GM23248 (cell line): Measurements from ENCODE around the gene RPS6KA5. TPM values are rescaled to one million over a fixed set of nuclear protein-coding genes. Genes with fewer than 3 reads are reported as not detected.

Experiments
- DNase-seq: peaks from one replicate; pipeline ENCODE4 v3.0.0-alpha.2; 2015
- H2AFZ ChIP-seq: fragments of 200-600 bp; sonication (generic); 2 replicates; pipeline ENCODE4 v1.6.1; 2016; ENCODE audit warnings: antibody characterized with exemption
- H3F3A ChIP-seq: fragments of 200-600 bp; sonication (generic); 2 replicates; pipeline ENCODE4 v1.6.1; 2016; ENCODE audit warnings: mild to moderate bottlenecking, antibody characterized with exemption, mixed run types; ENCODE audit not compliant: insufficient read depth
- H3K27ac ChIP-seq: fragments of 200-600 bp; sonication (generic); 2 replicates; pipeline ENCODE4 v1.5.1; 2016; ENCODE audit warnings: mild to moderate bottlenecking
- H3K27me3 ChIP-seq: fragments of 200-600 bp; sonication (generic); replicated peaks from 2 replicates; pipeline ENCODE4 v1.6.1; 2016; ENCODE audit warnings: mild to moderate bottlenecking; ENCODE audit not compliant: insufficient read depth
- H3K36me3 ChIP-seq: fragments of 200-600 bp; sonication (generic); 2 replicates; pipeline ENCODE4 v1.6.1; 2016; ENCODE audit warnings: low read depth, mild to moderate bottlenecking
- H3K4me1 ChIP-seq: fragments of 200-600 bp; sonication (generic); 2 replicates; pipeline ENCODE4 v1.6.1; 2016; ENCODE audit warnings: mild to moderate bottlenecking; ENCODE audit not compliant: insufficient read depth
- H3K4me2 ChIP-seq: fragments of 200-600 bp; sonication (generic); one replicate; pipeline ENCODE4 v1.6.1; 2016; ENCODE audit warnings: mild to moderate bottlenecking; ENCODE audit not compliant: unreplicated experiment
- H3K4me3 ChIP-seq: fragments of 200-600 bp; sonication (generic); 2 replicates; pipeline ENCODE4 v1.5.1; 2016; ENCODE audit warnings: mild to moderate bottlenecking
- H3K79me2 ChIP-seq: fragments of 200-600 bp; sonication (generic); 2 replicates; pipeline ENCODE4 v1.6.1; 2016; ENCODE audit warnings: mild to moderate bottlenecking; ENCODE audit not compliant: insufficient read depth
- H3K9ac ChIP-seq: fragments of 200-600 bp; sonication (generic); 2 replicates; pipeline ENCODE4 v1.6.1; 2016; ENCODE audit warnings: mild to moderate bottlenecking
- H3K9me2 ChIP-seq: fragments of 200-600 bp; sonication (generic); 2 replicates; pipeline ENCODE4 v1.6.1; 2016; ENCODE audit warnings: mixed run types, mild to moderate bottlenecking, moderate library complexity; ENCODE audit not compliant: insufficient read depth
- H3K9me3 ChIP-seq: fragments of 200-600 bp; sonication (generic); one replicate; pipeline ENCODE4 v1.6.1; 2017; ENCODE audit warnings: low read depth
- H4K20me1 ChIP-seq: fragments of 200-600 bp; sonication (generic); 2 replicates; pipeline ENCODE4 v1.6.0; 2016; ENCODE audit not compliant: insufficient read depth
- EZH2 ChIP-seq: fragments of 200-600 bp; sonication (generic); IDR thresholded peaks from 2 replicates; pipeline ENCODE4 v1.6.1; 2018; ENCODE audit warnings: antibody characterized with exemption, mild to moderate bottlenecking; ENCODE audit not compliant: insufficient read depth, poor library complexity, severe bottlenecking
- EZH2phosphoT487 ChIP-seq: fragments of 200-600 bp; sonication (generic); IDR thresholded peaks from 2 replicates; pipeline ENCODE4 v1.6.1; 2018; ENCODE audit warnings: antibody characterized with exemption, moderate library complexity, mild to moderate bottlenecking, low read depth; ENCODE audit not compliant: insufficient read depth
- WGBS, 2 experiments: methylation state at CpG; one replicate each; pipeline ENCODE4 v1.1.6; 2015 to 2017; ENCODE audit warnings: low lambda C conversion rate in 2 of 2, low coverage in 1 of 2; ENCODE audit errors: missing lambda C conversion rate in 2 of 2; 5-methylcytosine and 5-hydroxymethylcytosine counted together
- in situ Hi-C: fragments of 300-500 bp; cut with MboI; formaldehyde crosslinking; loops from 2 replicates; pipeline ENCODE4 v1.15.0; 2020
- polyA plus RNA-seq: library from polyadenylated mRNA; unstranded; fragments of >200 nt; fragmentation: Nextera tagmentation; extraction: Ambion mirVana; gene quantifications from 2 replicates; pipeline ENCODE4 v1.2.1, GENCODE V29; 2016
- total RNA-seq: library from RNA; depleted of rRNA; stranded (reverse); fragments of >200 nt; shearing (Covaris generic); gene quantifications from 2 replicates; pipeline ENCODE4 v1.2.3, GENCODE V29; 2014

Gene RPS6KA5
- total and polyA plus RNA-seq, 2 experiments from 2014 or later: 0.54 to 1.2 TPM

DNA sequence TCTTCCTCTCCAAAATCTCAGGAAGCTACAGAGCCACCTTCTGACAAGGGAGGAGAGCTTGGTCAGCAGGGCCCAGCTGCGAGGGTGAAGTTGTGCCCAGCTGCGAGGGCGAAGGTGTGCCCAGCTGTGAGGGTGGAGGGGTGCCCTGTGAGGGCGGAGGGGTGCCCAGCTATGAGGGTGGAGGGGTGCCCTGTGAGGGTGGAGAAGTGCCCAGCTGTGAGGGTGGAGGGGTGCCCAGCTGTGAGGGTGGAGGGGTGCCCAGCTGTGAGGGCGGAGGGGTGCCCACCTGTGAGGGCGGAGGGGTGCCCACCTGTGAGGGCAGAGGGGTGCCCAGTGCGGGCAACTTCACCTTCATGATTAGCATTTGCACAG lies 223.8 kb downstream of the RPS6KA5 start:
- H3K9ac ChIP-seq: no peak overlapping the region
- H3K4me2 ChIP-seq: no peak overlapping the region
- H3K36me3 ChIP-seq: no peaks in the 10 kb centered on the region
- in situ Hi-C loops: no loop called here
- H3K9me3 ChIP-seq: no peaks in the 10 kb centered on the region
- no peaks in the 10 kb centered on the region for H3K79me2 ChIP-seq
- 87 to 95% methylated on average over 5 to 7 of the region's 7 CpGs for WGBS, 2 experiments
- H3K27me3 ChIP-seq: no peaks in the 10 kb centered on the region
- H3F3A ChIP-seq: 0 out of 2 replicates have a peak, but pooled peaks cover 8% of the 10 kb centered on the region
- no peaks in the 10 kb centered on the region for H3K9me2 ChIP-seq
- TF ChIP-seq EZH2 (no peak), EZH2phosphoT487 (no peak)
- H4K20me1 ChIP-seq: no peaks in the 10 kb centered on the region
- H3K4me3 ChIP-seq: no peak overlapping the region
- no peak for DNase-seq
- H3K4me1 ChIP-seq: peaks cover 8% of the 10 kb centered on the region; the same call in 1 of the 2 replicates
- no peak overlapping the region for H3K27ac ChIP-seq
- no peak overlapping the region for H2AFZ ChIP-seq

DNA sequence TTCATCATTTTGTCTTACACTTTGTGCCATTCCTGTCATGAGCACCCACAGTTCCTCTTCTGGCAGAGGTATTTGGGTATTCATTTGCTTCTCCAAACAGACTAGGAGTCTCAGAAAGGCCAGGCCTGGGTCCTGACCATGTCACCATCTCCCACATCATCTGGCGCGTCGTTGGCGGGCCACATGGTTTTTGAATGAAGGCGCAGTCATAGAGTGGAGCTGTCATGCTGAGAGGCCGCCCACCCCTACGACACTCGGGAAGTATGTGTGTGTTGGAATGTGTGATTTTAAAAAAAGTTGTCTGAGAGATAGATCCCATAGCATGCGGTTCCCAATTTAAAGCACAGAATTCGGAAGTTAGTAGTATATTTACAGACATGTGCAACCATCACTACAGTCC lies 228.6 kb downstream of the RPS6KA5 start:
- H3K9ac ChIP-seq: no peak overlapping the region
- TF ChIP-seq EZH2 (no peak), EZH2phosphoT487 (no peak)
- 81 to 82% methylated on average over 10 of the region's 10 CpGs for WGBS, 2 experiments
- H4K20me1 ChIP-seq: no peaks in the 10 kb centered on the region
- no peak for DNase-seq
- H3K4me2 ChIP-seq: no peak overlapping the region
- no peaks in the 10 kb centered on the region for H3K9me2 ChIP-seq
- H3K4me1 ChIP-seq: peaks cover 4% of the 10 kb centered on the region; the same call in 1 of the 2 replicates
- H2AFZ ChIP-seq: no peak overlapping the region
- H3F3A ChIP-seq: no peaks in the 10 kb centered on the region
- no peaks in the 10 kb centered on the region for H3K27me3 ChIP-seq
- no peak overlapping the region for H3K4me3 ChIP-seq
- H3K9me3 ChIP-seq: no peaks in the 10 kb centered on the region
- in situ Hi-C loops: no loop called here
- H3K36me3 ChIP-seq: no peaks in the 10 kb centered on the region
- no peaks in the 10 kb centered on the region for H3K79me2 ChIP-seq
- H3K27ac ChIP-seq: no peak overlapping the region

DNA sequence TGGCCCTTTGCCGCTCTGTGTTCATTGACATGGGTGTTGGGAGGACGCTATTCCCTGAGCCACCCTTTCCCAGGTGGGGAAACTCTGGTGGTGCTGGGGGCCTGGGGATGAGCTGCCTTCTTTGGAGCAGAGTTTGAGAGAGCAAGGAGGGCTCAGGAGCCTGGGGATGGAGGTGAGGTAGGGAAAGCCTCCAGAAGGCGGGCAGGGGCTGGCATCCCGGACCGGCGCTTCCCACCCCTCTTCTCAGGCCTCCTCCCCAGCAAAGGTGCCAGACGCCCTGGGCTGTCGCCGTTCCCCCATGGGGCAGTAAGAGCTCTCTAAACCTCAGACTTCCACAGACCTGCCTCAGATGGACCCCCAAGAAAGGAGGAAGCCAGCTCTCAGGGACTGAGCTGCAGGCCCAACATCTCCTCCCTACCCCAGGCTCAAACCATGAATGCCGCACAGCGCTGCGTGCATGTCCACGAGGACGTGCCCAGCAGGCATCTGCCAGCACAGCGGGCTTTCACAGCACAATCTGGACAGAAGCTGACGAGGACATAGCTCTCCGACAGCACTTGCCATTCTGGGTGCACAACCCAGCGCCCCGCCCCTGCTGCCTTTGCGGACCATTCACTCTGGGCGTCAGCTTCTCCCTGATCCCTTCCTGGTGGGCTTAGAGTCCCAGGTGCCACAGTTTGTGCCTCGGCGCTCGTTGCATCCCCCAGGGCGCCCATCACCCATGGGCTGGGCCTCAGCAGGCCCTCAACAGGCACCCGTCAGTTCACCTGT lies 229.3 kb downstream of the RPS6KA5 start:
- Histone ChIP-seq H4K20me1 (no peaks in the 10 kb centered on the region), H3K9ac (no peak overlapping the region), H3K4me3 (no peak overlapping the region), H3K79me2 (no peaks in the 10 kb centered on the region), H3K4me1 (peaks cover 4% of the 10 kb centered on the region; the same call in 1 of the 2 replicates), H3K9me2 (no peaks in the 10 kb centered on the region), H3F3A (no peaks in the 10 kb centered on the region), H2AFZ (no peak overlapping the region), H3K27ac (no peak overlapping the region), H3K27me3 (no peaks in the 10 kb centered on the region), H3K36me3 (no peaks in the 10 kb centered on the region), H3K9me3 (no peaks in the 10 kb centered on the region), H3K4me2 (no peak overlapping the region)
- no peak for DNase-seq
- in situ Hi-C loops: no loop called here
- TF ChIP-seq EZH2 (no peak), EZH2phosphoT487 (no peak)
- WGBS, 2 experiments: 79 to 81% methylated on average over 22 to 26 of the region's 26 CpGs

DNA sequence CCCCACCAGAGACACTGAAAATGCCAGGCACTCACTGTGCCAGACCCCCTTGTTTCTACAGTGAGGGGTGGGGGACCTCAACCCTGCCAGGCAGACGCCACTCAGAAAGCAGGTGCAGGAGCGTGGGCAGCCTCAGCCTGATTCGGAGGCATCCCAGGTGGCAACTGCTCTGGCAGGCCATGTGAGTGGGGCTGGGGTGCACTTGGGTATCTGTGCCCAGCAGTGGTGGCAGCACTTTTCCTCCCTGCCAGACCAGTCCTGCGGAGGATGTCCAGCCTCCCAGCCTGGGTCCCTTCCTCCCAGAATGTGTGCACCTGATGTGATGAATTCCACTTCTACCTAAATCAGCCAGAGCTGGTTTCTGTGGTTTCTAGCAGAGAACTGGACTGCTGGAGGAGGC lies 230.8 kb downstream of the RPS6KA5 start:
- H3K4me1 ChIP-seq: peaks cover 4% of the 10 kb centered on the region; the same call in 1 of the 2 replicates
- H4K20me1 ChIP-seq: no peaks in the 10 kb centered on the region

More for the DNA sequence above, 230.8 kb downstream of the RPS6KA5 start:
- no peak for TF ChIP-seq EZH2
- TF ChIP-seq EZH2phosphoT487: no peak
- H3F3A ChIP-seq: no peaks in the 10 kb centered on the region
- no peaks in the 10 kb centered on the region for H3K9me3 ChIP-seq
- WGBS, 2 experiments: 71 to 75% methylated on average over 4 of the region's 4 CpGs
- H3K27me3 ChIP-seq: no peaks in the 10 kb centered on the region
- no peak overlapping the region for H3K27ac ChIP-seq
- no peak overlapping the region for H2AFZ ChIP-seq
- H3K36me3 ChIP-seq: no peaks in the 10 kb centered on the region
- DNase-seq: no peak
- no peak overlapping the region for H3K4me2 ChIP-seq
- H3K79me2 ChIP-seq: no peaks in the 10 kb centered on the region
- in situ Hi-C loops: no loop called here
- no peaks in the 10 kb centered on the region for H3K9me2 ChIP-seq
- H3K4me3 ChIP-seq: no peak overlapping the region
- H3K9ac ChIP-seq: no peak overlapping the region
